Astrocyte (in vitro differentiated cells and primary cell): ENCODE data around the gene STX4. TPM values are rescaled to one million over a fixed set of nuclear protein-coding genes. Genes with fewer than 3 reads are reported as not detected.

Experiments
- DNase-seq: peaks from one replicate; pipeline ENCODE4 v3.0.0-alpha.2; 2010; ENCODE audit warnings: low read depth
- FAIRE-seq: peaks from 2 replicates; lab custom pipeline; 2011; peaks lifted over from hg19 to GRCh38; lab: Jason Lieb, UNC
- H2AFZ ChIP-seq: 2 replicates; pipeline ENCODE4 v1.6.0; 2012; ENCODE audit warnings: low read depth, low read length, inconsistent platforms
- H3K27ac ChIP-seq: 2 replicates; pipeline ENCODE4 v1.5.1; 2011; ENCODE audit warnings: low read depth, low read length, inconsistent platforms
- H3K27me3 ChIP-seq: 2 replicates; pipeline ENCODE4 v1.6.0; 2011; ENCODE audit warnings: low read length, inconsistent platforms; ENCODE audit not compliant: insufficient read depth
- H3K36me3 ChIP-seq: 2 replicates; pipeline ENCODE4 v1.5.1; 2011; ENCODE audit warnings: low read length, inconsistent platforms; ENCODE audit not compliant: insufficient read depth
- H3K4me1 ChIP-seq: 2 replicates; pipeline ENCODE4 v1.5.1; 2011; ENCODE audit warnings: low read length, inconsistent platforms; ENCODE audit not compliant: insufficient read depth
- H3K4me2 ChIP-seq: 2 replicates; pipeline ENCODE4 v1.6.0; 2012; ENCODE audit warnings: low read length, inconsistent platforms
- H3K4me3 ChIP-seq: 2 replicates; pipeline ENCODE4 v1.5.1; 2011; ENCODE audit warnings: low read depth, mild to moderate bottlenecking, low read length, inconsistent platforms; ENCODE audit not compliant: insufficient read depth
- H3K79me2 ChIP-seq: 2 replicates; pipeline ENCODE4 v1.6.0; 2012; ENCODE audit warnings: mild to moderate bottlenecking, low read length, inconsistent platforms; ENCODE audit not compliant: insufficient read depth
- H3K9ac ChIP-seq: 2 replicates; pipeline ENCODE4 v1.6.0; 2012; ENCODE audit warnings: mild to moderate bottlenecking, low read length, inconsistent platforms
- H3K9me3 ChIP-seq: 2 replicates; pipeline ENCODE4 v1.5.1; 2012; ENCODE audit warnings: low read depth, mild to moderate bottlenecking, low read length, inconsistent platforms; ENCODE audit not compliant: insufficient read depth
- H4K20me1 ChIP-seq: 2 replicates; pipeline ENCODE4 v1.6.0; 2012; ENCODE audit warnings: low read length, inconsistent platforms; ENCODE audit not compliant: insufficient read depth
- H3K27ac Mint-ChIP-seq: one replicate; pipeline ENCODE4 v1.8.0; 2021; ENCODE audit warnings: mild to moderate bottlenecking, mixed read lengths; ENCODE audit not compliant: unreplicated experiment
- H3K27me3 Mint-ChIP-seq: one replicate; pipeline ENCODE4 v1.8.0; 2021; ENCODE audit warnings: low read depth, mixed read lengths; ENCODE audit not compliant: unreplicated experiment
- H3K36me3 Mint-ChIP-seq: one replicate; pipeline ENCODE4 v1.8.0; 2021; ENCODE audit warnings: low read depth, mixed read lengths; ENCODE audit not compliant: unreplicated experiment
- H3K4me1 Mint-ChIP-seq: one replicate; pipeline ENCODE4 v1.8.0; 2021; ENCODE audit warnings: low read depth, mixed read lengths; ENCODE audit not compliant: unreplicated experiment
- H3K4me3 Mint-ChIP-seq: one replicate; pipeline ENCODE4 v1.8.0; 2021; ENCODE audit warnings: mild to moderate bottlenecking, moderate library complexity, mixed read lengths; ENCODE audit not compliant: unreplicated experiment
- H3K9me3 Mint-ChIP-seq: one replicate; pipeline ENCODE4 v1.8.0; 2021; ENCODE audit warnings: mild to moderate bottlenecking, mixed read lengths; ENCODE audit not compliant: unreplicated experiment
- CTCF ChIP-seq: IDR thresholded peaks from 2 replicates; pipeline ENCODE4 v1.5.1; 2011; ENCODE audit warnings: low read depth, mild to moderate bottlenecking, inconsistent platforms, low read length, moderate library complexity; ENCODE audit not compliant: insufficient read depth
- EZH2 ChIP-seq: IDR thresholded peaks from 2 replicates; pipeline ENCODE4 v1.6.1; 2012; ENCODE audit warnings: mild to moderate bottlenecking, low read length, inconsistent platforms; ENCODE audit not compliant: insufficient read depth
- total RNA-seq: library from RNA; stranded (reverse); gene quantifications from 2 replicates; pipeline ENCODE4 v1.2.1, GENCODE V29; 2021

Gene STX4
- total RNA-seq, 1 donor from 2014 or later = 56.0 TPM

DNA sequence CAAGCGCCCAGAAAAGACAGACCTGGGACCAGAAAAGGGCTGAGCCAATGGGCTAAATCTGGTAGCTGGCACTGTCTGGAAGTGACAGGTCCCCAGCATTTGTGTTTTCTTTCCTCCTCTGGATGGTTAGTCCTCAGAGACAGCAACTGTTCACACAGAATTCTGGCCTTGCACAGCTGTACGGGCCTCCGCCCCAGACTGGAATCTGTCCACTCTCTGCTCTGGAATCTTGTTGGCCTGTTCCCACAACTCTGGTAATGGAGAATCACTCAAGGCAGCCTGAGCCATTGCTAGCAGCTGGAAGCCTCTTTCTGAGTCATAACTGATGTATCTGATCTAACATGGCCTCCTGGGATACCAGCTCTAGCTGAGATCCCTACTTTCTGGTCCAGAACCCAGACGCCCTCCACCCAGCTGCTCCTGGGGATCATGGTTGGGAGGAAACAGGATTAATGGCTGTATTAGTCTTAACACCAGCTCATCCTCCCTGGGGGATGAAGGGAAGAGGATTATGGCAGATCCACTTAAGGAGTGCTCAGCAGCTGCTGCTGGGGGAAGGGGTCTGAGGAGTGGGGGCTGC is 31.6 kb downstream of the STX4 start:
- Histone ChIP-seq H3K27me3 (no peaks in the 10 kb centered on the region), H3K27ac (peak overlapping the region; percentile 93)
- FAIRE-seq = peak; percentile 87

DNA sequence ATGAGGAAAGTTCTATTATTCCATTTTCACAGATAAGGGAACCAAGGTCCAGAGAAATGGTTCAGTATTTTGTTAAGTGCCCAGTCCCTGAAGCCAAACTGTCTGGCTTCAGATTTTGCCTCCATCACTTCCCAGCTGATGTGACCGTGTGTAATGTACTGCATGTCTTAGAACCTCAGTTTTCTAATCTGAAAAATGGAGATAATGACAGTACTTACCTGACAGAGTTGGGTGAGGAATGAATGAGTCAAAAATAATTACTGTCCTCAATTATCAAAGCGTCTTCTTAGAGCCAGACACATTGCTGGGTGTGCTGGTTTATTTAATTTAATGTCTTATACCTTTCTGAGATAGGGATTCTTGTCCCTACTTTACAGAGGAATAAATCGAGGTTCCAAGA is 34.0 kb downstream of the STX4 start:
- H3K9ac ChIP-seq = no peak overlapping the region
- Mint-ChIP-seq H3K27ac (peak overlapping the region; percentile 42), H3K27me3 (no peaks in the 10 kb centered on the region), H3K4me1 (peaks cover 19% of the 10 kb centered on the region), H3K4me3 (no peak overlapping the region), H3K9me3 (no peaks in the 10 kb centered on the region), H3K36me3 (peaks cover 15% of the 10 kb centered on the region)
- H3K36me3 ChIP-seq = peaks cover 3% of the 10 kb centered on the region
- no peak for FAIRE-seq
- peaks cover 81% of the 10 kb centered on the region for H3K79me2 ChIP-seq
- no peaks in the 10 kb centered on the region for H3K9me3 ChIP-seq
- H3K4me3 ChIP-seq = no peak overlapping the region
- H3K4me2 ChIP-seq = no peak overlapping the region
- TF ChIP-seq CTCF = no peak
- no peak for TF ChIP-seq EZH2
- peaks cover 15% of the 10 kb centered on the region for H4K20me1 ChIP-seq
- H3K27me3 ChIP-seq = no peaks in the 10 kb centered on the region
- no peak overlapping the region for H2AFZ ChIP-seq
- H3K27ac ChIP-seq = no peak overlapping the region
- no peak for DNase-seq
- H3K4me1 ChIP-seq = peaks cover 29% of the 10 kb centered on the region

More for the DNA sequence above, 31.6 kb downstream of the STX4 start:
- Mint-ChIP-seq H3K27me3 (no peaks in the 10 kb centered on the region), H3K4me1 (peaks cover 16% of the 10 kb centered on the region), H3K27ac (peak overlapping the region; percentile 100), H3K9me3 (no peaks in the 10 kb centered on the region), H3K36me3 (peaks cover 22% of the 10 kb centered on the region), H3K4me3 (peak overlapping the region; percentile 75)
- Histone ChIP-seq H3K9me3 (no peaks in the 10 kb centered on the region), H3K9ac (peak overlapping the region; percentile 75), H3K79me2 (peaks cover 73% of the 10 kb centered on the region), H3K4me2 (peak overlapping the region; percentile 79), H3K4me1 (peaks cover 19% of the 10 kb centered on the region), H3K4me3 (no peak overlapping the region), H2AFZ (peak overlapping the region; percentile 66), H4K20me1 (peaks cover 5% of the 10 kb centered on the region), H3K36me3 (peaks cover 16% of the 10 kb centered on the region)
- peak; percentile 94 for DNase-seq
- no peak for TF ChIP-seq EZH2
- no peak for TF ChIP-seq CTCF

DNA sequence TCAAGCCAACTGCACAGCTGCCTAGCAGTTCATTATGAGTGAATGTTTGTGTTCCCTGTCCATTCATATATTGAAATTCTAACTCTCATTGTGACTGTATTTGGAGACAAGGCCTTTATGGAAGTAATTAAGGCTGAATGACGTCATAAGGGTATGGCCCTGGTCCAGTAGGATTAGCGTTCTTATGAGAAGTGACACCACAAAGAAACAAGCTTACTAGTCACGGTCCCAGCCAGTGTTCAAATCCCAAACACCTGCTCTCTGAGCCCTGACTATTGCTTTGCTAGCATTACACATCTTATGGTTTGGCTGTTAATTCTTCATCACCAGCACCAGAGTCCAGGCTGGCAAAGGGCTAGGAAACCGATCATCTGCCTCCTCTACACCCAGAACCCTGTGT is 38.5 kb downstream of the STX4 start:
- Histone ChIP-seq H3K4me1 (peaks cover 15% of the 10 kb centered on the region), H2AFZ (no peak overlapping the region), H3K9me3 (no peaks in the 10 kb centered on the region), H3K4me2 (peak overlapping the region; percentile 99), H3K4me3 (peak overlapping the region; percentile 99), H3K27me3 (no peaks in the 10 kb centered on the region), H3K27ac (peak overlapping the region; percentile 92), H4K20me1 (peaks cover 16% of the 10 kb centered on the region), H3K36me3 (no peaks in the 10 kb centered on the region), H3K79me2 (peaks cover 87% of the 10 kb centered on the region), H3K9ac (peak overlapping the region; percentile 95)
- peaks cover 8% of the 10 kb centered on the region for H3K4me1 Mint-ChIP-seq
- H3K27me3 Mint-ChIP-seq = no peaks in the 10 kb centered on the region
- peak overlapping the region; percentile 99 for H3K4me3 Mint-ChIP-seq
- H3K9me3 Mint-ChIP-seq = no peaks in the 10 kb centered on the region
- H3K36me3 Mint-ChIP-seq = peaks cover under 1% of the 10 kb centered on the region
- FAIRE-seq (no peak), DNase-seq (peak; percentile 79)
- peak overlapping the region; percentile 97 for H3K27ac Mint-ChIP-seq
- no peak for TF ChIP-seq EZH2
- TF ChIP-seq CTCF = no peak
